GM19240 (cell line): ENCODE measurements around the gene LRRC14B.

ENCODE experiments used
- DNase-seq: peaks from one replicate; pipeline ENCODE4 v3.0.0; 2011; ENCODE audit warnings: low spot score; ENCODE audit not compliant: insufficient read length

LRRC14B gene

DNA sequence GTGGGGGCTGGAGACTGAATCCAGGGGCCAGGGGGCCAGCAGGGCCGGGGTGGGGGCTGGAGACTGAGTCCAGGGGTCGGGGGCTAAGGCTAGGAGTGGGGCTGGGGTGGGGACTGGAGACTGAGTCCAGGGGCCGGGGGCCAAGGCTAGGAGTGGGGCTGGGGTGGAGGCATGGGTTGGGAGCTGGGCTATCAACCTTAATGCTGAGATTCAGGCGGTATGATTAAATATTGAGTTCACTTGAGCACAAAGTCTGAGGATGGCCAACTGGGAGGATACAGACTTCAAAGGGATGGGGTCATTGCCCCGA lies 17.0 kb upstream of the LRRC14B start:
- no peak for DNase-seq

DNA sequence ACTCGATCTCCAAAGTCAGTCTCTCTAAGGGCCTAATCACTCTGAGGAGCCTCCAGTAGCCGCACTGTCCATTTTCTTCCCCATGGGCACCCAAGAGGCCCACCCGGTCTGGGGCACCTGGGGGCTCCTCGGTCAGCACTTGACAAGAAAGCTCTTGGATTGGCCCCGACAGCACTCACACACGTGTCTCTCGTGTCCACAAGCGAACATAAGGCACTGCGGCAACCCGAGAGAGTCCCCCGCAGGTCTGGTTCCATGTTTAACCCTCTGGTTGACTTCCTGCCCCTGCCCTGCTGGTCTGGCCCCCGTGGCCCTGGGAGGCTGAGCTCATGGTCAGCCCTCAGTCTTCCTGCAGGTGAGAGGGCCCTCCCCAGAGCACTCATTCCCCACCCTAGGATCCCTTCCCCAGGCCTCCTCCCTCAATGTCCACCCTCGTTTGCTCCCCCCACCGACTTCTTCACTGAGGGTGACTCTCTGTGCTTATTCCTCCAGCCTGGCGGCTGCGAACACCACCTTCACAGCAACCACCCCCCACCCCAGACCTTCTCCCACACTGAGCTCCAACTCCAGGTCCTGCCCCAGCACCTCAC lies 16.3 kb upstream of the LRRC14B start:
- DNase-seq = no peak

DNA sequence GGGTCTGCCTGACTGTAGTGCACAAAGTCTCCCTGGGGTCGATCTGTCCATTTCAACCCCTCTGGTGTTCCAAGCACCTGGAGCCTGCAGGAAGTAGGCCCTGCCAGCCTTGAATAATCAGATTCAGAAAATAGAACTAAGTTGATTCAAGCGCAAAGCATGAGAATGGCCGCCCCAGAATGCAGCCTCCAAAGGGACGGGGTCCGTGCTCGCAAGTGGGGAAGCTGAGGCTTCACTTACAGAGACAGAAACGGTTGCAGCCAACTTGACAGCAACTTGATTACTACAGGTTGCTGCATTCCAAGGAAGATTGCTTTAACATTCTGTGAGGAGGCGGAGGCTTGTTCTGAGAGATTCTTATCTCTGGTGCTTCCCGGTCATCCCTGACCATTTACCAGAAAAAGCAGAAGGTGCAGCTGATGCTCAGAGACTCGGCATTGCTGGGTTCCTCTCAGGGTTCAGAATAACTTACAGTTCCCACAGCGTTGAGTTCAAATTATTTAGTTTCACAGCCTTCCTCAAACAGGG lies 14.9 kb upstream of the LRRC14B start:
- no peak for DNase-seq

DNA sequence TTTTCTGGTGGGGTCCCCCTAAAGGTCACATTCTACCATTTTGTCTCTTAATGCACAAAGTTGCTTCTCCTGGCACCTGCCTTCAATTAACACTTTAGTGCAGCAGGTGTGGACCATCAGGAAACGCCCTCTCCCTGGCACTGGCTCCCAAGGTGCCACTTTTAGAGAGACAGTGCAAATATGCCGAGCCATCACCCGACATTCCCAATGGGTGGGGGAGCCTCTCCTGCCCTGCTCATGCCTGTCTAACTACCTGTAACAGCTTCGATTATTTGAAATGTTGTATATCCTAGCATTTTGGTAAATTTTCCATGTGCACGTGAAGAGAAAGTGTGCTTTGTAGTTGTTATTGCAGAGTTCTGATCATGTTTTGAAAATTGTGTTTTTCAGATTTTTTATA lies 13.2 kb upstream of the LRRC14B start:
- no peak for DNase-seq

DNA sequence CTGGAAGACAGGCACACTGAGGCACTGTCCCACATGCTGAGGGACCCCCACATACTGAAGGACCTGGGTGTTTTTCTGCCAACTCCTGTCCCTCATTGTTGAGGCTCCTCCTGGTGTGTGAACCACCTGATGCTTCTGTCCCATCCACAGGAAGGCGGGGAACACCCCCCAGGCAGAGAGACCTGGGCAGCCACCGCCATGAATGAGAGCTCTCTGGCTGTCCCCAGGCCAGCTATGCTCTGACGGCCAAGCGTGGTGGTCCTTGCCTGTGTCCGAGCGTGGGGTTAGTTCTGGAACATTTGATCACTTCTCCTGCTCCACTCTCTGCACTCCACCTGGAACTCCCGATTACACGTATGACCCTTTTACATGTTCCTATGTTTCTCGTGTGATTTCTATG lies 11.9 kb upstream of the LRRC14B start:
- DNase-seq = no peak

DNA sequence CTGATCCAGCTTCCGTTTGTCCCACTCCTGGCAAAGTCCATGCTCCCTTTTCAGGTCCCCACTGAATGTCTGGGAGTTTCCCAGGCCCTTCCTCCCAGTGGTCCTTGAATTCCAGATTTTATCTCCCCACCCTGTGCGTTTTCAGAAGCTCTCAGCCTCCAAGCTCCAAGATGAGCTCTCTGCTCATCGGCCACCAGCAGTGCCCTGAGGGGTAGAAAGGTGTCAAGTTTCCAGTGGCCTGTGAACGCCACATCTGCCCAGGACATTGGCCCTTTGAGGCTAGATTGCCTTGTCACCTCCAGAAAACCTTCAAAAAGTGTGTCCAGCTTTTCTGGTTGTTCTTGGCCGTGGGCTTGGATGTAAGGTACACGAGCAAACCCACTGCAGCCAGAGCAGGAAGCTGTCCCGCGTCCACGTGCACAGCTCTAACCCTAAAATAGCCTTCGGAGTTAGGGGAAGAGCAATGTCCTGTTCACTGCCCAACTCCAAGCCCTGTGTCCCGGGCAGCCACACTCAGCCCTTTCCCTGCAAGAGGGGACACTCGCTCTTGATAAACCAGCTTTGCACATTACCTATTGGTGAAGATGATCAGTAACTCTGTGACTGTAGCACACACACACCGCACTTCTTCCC lies 10.9 kb upstream of the LRRC14B start:
- no peak for DNase-seq

DNA sequence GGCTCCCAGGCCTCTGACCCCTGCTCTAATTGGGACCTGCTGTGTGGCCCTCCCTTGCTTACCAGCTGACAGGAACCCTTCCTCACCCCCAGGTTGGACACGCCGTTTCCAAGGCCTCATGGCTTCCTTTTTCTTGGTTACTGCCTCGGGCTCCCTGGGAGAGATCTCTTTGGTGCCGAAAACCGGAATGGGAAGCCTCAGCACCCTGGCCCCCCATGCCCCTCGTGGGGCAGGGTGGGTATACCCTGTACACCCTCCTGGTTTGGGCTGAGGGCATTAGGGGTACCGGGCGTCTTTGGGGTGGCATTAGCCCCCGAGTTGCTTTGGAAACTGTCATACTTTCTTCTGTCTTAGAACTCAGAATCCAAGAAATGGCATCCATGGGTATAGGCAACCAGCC lies 10.1 kb upstream of the LRRC14B start:
- no peak for DNase-seq

DNA sequence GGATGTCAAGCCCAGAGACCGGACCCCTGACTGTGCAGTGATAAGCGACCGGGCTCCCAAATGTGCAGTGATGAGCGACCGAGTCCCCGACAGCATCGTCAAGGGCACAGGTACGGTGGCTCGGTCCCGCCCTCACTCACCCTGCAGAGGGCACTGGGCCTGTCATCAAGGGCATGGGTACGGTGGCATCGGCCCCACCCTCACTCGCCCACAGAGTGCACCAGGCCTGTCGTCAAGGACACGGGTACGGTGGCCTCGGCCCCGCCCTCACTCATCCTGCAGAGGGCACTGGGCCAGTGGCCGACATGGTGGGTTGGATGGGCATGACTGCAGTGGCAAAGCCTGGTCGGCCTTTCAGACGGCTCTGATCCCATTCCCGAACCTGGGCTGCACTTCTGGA lies 9.7 kb upstream of the LRRC14B start:
- no peak for DNase-seq

DNA sequence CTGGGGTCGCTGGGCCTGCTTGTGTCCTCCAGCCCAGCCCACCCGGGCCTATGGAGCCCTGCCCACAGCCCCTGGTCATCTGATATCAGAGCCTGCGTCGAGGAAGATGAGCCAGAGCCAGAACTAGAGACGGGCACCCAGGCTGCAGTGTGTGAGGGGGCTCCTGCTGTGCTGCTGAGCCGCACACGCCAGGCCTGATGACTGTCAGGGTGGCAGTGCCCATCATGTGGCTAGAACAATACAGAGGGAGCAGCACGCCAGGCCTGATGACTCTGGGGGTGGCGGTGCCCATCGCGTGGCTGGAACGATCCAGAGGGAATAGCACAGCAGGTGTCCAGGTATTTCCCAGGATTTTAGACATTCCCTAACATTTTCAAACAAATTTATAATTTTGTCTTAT lies 9.2 kb upstream of the LRRC14B start:
- DNase-seq = no peak

DNA sequence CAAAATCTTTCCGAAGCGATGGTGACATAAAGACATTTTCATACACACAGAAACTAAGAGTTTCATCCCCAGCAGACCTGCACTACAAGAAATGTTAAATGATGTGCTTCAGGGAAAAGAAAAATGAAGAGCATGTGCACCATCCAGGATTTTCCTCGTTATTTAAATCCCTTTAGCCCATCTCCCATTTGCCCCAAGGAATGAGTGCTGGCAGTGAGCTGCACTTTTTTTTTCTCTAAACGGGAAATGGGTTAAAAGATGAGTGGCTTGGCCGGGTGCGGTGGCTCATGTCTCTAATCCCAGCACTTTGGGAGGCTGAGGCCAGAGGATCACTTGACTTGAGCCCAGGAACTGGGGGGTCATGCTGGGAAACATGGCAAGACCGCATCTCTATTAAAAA lies 6.8 kb upstream of the LRRC14B start:
- DNase-seq = no peak

DNA sequence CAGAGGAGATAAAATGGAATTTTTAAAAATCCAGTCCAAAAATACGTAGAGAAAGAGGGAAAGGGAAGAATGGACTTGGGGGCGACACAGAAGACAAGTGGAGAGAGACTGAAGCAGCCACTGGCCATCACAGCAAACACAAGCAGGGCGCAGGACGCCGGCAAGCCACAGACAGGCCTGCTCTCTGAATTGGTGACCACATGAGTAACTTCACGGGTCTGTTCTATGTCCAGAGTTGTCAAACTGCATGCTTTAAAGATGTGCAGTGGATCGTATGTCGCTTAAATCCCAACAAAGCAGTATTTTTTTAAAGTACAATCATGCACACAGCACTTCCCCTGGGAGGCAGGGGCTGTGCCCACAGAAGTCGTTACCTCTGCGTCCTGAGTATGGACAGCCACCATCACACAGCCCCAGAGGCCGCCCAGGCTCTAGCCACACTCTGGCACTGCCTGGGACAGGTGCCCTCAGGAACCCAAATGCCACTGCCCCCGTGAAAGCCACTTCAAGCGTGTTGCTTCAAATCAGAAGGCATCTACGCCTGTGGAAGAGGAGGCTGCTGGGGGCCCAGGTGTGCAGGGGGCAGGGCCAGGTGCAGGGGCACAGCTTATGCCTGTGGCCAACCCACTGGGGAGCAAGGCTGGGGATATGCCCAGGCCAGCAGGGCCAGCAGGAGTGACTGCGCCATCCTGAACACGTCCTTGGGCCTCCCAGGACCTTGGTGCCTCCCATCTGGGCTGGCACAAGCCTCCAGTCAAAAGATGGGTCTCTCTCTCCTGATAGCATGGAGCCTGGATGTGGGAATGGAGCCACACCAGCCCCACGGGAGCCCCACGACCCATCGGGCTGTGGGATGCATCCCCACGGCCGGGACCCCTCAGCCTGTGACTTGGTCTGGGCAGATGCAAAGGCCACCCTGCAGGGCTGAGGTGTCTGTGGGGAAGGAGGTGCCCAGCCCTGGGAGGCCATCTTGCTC lies 5.9 kb upstream of the LRRC14B start:
- no peak for DNase-seq

DNA sequence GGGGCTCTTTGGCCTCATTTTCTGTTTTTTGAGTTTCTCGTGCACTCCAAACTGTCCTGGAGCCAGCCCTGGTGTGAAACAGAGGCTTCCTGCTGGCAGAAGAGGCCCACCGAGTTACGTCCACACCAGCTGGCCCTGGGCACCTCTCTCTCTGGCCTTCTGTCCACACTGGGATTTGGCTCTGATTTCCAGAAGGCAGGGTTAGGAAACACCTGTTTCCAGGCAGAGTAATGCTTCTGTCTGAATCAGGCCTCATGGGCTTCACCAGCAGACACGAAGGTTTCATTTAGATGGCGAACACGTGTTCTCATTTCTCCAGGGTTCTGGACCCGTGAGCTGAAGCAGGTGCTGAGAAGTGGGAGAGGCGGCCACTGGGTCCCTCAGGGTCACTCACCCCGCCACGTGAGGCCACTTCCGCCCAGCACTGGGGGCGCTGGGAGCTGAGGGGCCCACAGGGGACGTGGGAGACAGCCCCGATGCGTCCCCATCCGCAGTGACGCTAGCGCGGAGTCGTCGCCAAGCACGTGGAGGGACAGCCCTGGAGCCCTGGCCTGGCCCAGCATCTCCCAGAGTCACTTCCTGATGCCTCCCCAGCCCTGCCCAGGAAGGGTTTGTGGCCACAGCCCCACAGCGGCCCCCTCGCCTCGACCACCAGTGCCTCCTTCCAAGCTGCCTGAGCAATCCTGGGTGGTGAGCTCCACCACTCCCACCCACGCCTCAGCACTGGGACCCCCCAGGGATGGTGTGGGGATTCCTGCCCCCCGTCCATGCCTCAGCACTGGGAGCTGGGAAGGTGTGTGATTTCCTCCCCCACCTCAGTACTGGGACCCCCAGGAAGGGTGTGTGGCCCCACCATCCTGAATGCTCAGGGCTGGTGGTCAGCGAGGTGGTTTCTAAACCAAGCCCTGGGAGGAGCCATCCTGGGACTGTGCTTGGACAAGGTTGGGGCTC lies 4.9 kb upstream of the LRRC14B start:
- no peak for DNase-seq

DNA sequence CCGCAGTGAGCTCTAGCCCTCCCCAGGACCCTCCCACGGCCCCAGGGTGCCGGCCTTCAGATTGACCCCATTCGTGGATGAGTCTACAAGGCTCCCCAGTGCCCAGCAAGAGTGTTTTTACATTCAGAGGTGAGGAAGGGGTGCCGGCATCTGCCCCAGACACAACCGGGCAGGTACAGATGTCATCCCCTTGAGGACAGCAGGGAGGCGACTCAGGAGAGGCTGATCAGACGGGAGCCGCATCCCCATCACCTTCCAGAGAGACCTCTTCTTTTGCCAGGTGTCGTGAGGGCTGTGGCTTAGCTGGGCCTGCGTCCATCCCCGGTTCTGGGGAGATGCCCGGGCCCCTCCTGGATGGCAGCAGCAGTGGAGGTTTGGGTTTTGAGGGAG lies 4.3 kb upstream of the LRRC14B start:
- DNase-seq = no peak

DNA sequence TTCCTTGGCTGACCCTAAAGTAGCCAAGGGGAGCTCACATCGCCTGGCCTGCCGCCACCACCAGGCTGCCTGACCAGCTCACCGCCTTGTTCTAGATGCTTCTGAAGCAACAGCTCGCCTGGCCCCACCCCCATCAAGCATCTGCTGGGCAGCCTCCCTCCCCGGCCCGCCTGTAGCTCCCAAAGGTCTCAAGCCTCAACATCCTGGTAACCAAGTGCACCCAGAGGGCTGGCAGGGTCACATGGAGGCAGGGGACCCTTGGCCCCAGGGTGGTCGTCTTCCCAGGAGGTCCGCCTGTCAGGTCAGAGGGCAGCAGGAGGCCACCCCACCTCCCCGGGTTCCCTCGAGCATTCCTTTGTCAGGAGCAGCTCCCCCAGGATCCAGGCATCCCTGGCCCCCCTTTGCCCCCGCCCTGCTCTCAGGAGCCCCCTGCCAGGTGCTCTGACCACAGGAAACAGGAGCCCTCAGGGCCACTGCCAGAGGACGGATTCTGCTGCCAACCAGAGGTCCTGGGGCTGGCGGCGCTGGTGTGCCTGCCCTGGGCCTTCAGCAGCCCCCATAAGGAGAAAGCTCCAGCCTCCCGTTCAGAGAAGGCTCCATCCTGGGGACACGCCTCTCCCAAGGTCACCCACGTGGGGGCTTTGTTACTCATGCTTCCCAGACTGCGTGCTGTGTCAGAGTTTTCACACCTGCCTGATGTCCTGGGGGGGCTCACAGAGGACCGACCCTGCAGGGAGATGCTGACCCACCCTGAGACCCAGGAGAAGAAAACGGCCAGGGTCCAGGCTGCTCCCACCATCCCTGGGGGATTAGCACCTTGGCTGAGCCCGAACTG lies 3.5 kb upstream of the LRRC14B start:
- DNase-seq = no peak

DNA sequence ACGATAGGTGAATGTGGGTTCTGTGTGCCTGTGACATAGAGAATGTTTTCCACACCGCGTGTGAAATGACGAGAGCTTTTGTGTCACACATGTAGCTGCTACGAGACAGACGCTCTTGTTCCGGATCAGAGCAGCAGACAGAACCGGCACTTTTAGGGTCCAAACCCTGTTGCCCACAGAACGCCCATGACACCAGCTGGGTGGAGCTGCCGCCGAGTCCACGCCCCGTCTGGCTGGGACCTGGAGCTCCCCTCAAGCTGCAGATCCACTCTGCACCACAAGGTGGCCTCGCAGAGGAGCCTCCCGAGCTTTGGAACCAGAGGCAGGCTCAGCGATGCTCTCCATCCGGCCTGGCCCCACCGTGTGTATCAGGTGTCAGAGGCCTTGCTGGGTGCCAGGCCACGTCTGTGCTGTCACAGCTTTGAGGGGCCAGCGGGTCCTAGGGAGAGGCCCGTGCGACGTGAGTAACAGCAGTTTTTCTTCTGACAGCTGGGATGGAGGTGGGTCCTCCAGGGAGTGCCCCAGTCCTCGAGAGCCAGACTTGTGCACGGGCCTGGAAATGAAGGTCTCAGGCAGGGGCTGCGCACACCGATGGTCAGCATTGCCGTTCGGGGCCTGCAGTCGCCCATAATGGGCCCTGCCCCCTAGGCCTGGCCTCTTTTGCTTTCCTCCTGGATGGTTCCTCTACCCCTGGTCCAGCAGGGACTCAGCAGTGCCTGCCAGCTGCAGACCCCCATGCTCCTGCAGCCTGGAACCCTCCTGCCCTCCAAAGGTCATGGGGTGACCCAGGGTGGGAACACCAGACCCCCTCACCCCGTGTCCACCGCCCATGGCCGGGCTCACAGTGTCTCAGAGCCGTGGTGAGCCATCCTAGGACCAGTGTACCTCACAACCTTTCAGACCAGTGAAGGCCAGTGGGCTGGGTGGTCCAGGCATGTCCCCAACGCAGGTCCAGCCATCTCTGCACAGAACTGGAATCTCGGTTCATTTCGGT lies 2.5 kb upstream of the LRRC14B start:
- peak; percentile 98 for DNase-seq

DNA sequence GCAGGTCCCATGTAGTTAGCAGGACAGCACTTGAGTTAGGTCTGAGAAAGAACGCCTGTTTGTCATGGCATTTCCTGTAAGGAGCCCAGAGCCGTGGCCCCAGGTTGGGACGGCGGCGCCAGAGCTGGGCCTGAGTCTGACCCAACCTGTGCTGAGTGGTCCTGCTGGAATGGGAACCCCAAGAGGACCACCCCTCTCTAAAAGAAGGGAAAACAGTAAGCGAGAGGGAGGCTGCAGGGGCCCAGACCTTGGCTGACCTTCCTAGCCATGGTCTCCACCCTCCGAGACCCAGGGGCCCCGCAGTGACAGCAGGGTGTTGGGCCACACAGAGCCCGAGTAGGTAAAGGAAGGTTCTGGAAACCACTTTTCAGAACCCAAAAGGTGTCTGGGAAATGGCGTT lies 1.8 kb upstream of the LRRC14B start:
- DNase-seq = no peak

DNA sequence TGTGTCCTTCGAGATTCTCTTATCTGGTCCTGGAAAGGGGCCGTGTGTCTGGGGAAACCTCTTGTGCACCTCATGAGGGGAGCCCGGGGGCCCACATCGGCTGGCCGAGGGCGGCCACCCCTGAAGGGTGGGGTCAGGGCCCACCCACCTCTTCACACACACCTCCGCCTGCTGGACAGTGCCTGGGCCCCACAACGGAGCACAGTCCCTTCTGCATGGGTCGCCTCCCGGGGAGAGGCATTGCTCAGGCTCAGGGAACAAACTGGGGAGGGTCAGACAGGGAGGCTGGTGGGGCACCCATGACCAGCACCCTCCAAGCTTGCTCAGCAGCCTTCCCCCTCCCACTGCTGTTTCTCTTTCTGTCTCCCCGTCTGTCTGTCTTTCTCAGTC lies 1.3 kb upstream of the LRRC14B start:
- DNase-seq = no peak

DNA sequence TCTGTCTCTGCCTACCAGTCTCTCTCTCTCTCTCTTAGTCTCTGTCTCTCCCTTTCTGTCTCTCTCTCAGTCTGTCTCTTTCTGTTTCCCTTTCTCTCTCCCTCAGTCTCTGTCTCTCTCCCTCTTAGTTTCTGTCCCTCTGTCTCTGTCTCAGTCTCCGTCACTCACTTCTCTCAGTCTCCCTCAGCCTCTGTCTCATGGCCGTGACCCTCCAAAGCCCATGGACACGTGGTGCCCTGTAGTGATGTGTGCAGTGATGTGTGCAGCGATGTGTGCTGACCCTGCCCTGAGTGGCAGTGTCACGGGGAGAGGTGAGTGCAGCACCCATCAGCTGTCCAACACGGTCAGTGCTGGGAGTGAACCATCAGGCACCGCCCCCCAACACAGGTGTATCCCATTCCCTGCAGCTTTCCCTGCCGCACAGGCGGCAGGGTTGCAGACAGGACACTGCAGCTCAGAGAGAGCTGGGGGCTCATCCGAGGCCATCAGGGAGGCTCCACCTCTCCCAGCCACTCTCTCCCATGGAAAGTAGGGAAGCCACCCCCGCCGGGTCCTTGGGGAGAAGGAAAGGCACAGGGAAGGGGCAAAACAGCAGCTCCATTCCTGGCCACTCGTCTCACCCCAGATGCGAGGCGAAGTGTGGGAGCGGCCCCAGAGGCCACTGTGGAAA lies 794 bp upstream of the LRRC14B start:
- no peak for DNase-seq
